ENCODE data around the gene SMIM35. TPM values are rescaled to one million over a fixed set of nuclear protein-coding genes. Genes with fewer than 3 reads are reported as not detected.

SMIM35 gene
- not detected for total RNA-seq

DNA sequence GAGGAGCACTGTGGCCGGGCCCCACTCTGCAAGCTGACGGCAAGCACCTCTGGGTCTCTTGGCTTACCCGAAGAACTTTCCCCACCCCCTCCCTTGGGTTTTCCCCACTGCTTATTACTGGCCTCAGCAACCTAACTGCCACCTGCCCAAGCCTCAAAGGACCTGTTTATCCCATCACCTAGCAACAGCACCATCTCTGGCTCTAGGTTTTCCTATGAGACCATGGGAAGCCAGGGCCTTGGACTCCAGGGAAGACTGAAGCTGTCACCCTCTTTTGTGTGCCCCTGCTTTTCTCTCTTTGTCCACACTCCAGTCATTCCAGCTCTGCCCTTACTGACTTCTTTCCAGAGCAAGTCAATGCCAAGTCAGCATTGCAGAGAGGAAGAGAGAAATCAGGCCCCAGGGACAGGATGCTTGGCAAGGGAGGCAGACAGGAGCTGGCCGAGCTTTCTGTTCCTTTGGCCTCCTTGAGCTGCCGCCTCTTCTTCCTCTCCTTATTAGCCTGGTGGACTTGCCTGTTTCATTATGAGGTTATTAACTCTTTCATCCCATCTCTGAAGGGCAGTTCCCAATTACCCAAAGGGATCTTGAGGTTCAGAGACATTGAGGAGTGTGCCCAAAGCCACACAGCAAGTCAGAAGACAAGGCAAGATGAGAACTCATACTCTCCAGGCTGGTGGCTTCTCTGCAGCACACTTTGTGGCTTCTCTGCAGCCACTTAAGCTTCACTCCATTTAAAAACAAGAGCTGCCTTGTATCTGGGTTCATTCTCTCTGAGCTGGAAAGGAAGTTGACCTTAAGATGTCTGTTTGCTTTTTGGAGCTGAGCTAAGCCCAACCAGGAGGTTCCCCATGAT is at the start of gene SMIM35:
Gene SMIM35, minus strand, starts transcription at position 51 of the 856 bp plus-strand sequence. CDS start 206 bp downstream, outside the sequence.
- H3K27me3 ChIP-seq (ENCODE audit: control insufficient read depth in 3 of 3, insufficient read depth in 3 of 3, low read length in 3 of 3) = no peaks in the 10 kb centered on the region
- H3K9ac ChIP-seq (ENCODE audit: low read depth in 1 of 3, low read length in 3 of 3) = no peak within 1 kb of the TSS
- peaks cover 0 to 7% (median 0%) of the 10 kb centered on the region in 3 donors for H3K9me3 ChIP-seq (ENCODE audit: control insufficient read depth in 3 of 3, low read length in 3 of 3)
- H3K4me1 ChIP-seq (ENCODE audit: control insufficient read depth in 3 of 3, insufficient read depth in 3 of 3, low read length in 3 of 3) = peaks cover 17 to 29% (median 21%) of the 10 kb centered on the region in 3 donors
- H3K4me3 ChIP-seq (ENCODE audit: low read length in 3 of 3) = no peak within 1 kb of the TSS
- no peak within 1 kb of the TSS for H3K27ac ChIP-seq (ENCODE audit: low read depth, low read length)
- H3K36me3 ChIP-seq (ENCODE audit: control insufficient read depth in 3 of 3, insufficient read depth in 3 of 3, low read length in 3 of 3) = no peaks in the 10 kb centered on the region

DNA sequence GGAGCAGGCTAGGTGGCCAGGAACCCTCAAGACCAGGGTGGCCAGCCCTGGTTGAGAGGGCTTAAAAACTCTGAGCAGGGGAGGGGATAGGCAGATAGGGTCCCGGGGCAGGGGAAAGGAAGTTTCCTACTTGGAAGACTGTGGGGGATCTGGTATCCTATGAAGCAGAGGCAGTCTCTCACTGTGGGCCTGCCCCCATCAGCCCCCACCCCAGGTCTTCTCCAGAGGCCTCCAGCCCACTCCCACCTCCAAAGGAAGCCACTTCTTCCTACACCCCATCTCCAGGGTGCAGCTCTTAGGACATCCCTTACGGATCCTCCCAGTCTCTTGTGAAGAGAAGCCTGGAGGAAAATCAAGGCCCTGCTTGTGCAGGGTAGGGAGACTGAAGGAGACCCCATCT is 49.6 kb upstream of the SMIM35 start:
- Histone ChIP-seq H3K9me3 (ENCODE audit: control insufficient read depth in 3 of 3, low read length in 3 of 3) (no peaks in the 10 kb centered on the region), H3K4me3 (ENCODE audit: low read length in 3 of 3) (no peak overlapping the region), H3K27ac (ENCODE audit: low read depth, low read length) (no peak overlapping the region), H3K36me3 (ENCODE audit: control insufficient read depth in 3 of 3, insufficient read depth in 3 of 3, low read length in 3 of 3) (no peaks in the 10 kb centered on the region), H3K4me1 (ENCODE audit: control insufficient read depth in 3 of 3, insufficient read depth in 3 of 3, low read length in 3 of 3) (no peaks in the 10 kb centered on the region), H3K27me3 (ENCODE audit: control insufficient read depth in 3 of 3, insufficient read depth in 3 of 3, low read length in 3 of 3) (peaks cover 0 to 10% (median 3%) of the 10 kb centered on the region in 3 donors), H3K9ac (ENCODE audit: low read depth in 1 of 3, low read length in 3 of 3) (no peak overlapping the region)

DNA sequence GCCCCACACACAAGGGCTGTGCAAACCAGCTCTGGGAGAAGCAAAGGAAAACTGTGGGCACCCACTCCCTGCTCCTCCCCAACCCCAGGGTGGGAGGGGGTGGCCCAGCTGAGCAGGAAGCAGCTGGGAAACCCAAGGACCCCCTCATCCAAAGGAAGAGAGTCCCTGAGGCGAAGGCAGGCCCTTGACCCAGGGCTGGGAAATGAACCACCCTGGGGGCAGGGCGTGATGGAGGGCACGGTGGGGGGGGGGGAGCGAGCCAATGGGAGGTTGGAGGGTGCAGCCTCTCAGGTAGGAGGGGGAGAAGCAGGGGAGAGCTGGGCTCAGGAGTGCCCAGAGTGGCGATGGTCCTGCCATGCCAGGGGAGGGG is 49.0 kb upstream of the SMIM35 start:
- H3K36me3 ChIP-seq (ENCODE audit: control insufficient read depth in 3 of 3, insufficient read depth in 3 of 3, low read length in 3 of 3) = no peaks in the 10 kb centered on the region
- peaks cover 0 to 10% (median 0%) of the 10 kb centered on the region in 3 donors for H3K27me3 ChIP-seq (ENCODE audit: control insufficient read depth in 3 of 3, insufficient read depth in 3 of 3, low read length in 3 of 3)
- H3K4me3 ChIP-seq (ENCODE audit: low read length in 3 of 3) = no peak overlapping the region
- peaks cover 0 to 2% (median 0%) of the 10 kb centered on the region in 3 donors for H3K4me1 ChIP-seq (ENCODE audit: control insufficient read depth in 3 of 3, insufficient read depth in 3 of 3, low read length in 3 of 3)
- no peak overlapping the region for H3K9ac ChIP-seq (ENCODE audit: low read depth in 1 of 3, low read length in 3 of 3)
- H3K9me3 ChIP-seq (ENCODE audit: control insufficient read depth in 3 of 3, low read length in 3 of 3) = no peaks in the 10 kb centered on the region
- no peak overlapping the region for H3K27ac ChIP-seq (ENCODE audit: low read depth, low read length)

DNA sequence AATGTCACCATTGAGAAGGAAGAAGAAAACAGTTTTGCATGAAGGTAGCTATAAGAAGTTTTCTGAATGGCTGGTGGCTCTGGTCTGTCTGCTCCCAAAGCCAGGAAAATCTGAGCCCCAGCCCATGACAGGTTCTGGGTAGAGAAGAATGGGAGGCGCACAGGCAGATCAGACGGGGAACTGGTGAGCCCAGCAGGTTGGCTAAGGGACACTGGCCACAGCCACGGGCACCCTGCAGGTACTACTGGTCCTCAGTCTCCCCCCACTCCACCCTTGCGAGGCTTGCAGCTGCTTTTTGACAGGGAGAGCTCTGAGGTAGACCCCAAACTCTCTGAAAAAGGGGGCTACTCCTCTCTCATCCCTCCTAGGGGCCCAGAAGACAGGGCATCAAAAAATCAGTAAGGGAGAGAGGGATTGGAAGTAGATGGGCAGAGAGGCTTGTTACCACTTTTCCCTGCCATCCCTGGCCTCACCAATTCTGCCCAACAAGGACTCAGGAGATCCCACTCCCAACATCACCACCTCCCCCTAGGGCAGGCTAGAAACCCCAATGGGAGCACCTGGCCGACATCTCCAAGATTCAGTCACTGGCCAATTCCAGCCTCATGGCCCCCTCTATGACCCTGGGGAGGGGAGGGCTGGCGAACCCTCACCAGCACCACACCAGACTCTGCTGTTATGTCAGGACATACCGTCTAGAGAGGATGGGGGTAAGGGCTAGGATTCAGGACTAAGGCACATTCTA is 48.5 kb upstream of the SMIM35 start:
- Histone ChIP-seq H3K4me3 (ENCODE audit: low read length in 3 of 3) (no peak overlapping the region), H3K27me3 (ENCODE audit: control insufficient read depth in 3 of 3, insufficient read depth in 3 of 3, low read length in 3 of 3) (peaks cover 0 to 9% (median 0%) of the 10 kb centered on the region in 3 donors), H3K36me3 (ENCODE audit: control insufficient read depth in 3 of 3, insufficient read depth in 3 of 3, low read length in 3 of 3) (no peaks in the 10 kb centered on the region), H3K27ac (ENCODE audit: low read depth, low read length) (no peak overlapping the region), H3K9me3 (ENCODE audit: control insufficient read depth in 3 of 3, low read length in 3 of 3) (no peaks in the 10 kb centered on the region), H3K9ac (ENCODE audit: low read depth in 1 of 3, low read length in 3 of 3) (no peak overlapping the region), H3K4me1 (ENCODE audit: control insufficient read depth in 3 of 3, insufficient read depth in 3 of 3, low read length in 3 of 3) (peaks cover 0 to 4% (median 0%) of the 10 kb centered on the region in 3 donors)

DNA sequence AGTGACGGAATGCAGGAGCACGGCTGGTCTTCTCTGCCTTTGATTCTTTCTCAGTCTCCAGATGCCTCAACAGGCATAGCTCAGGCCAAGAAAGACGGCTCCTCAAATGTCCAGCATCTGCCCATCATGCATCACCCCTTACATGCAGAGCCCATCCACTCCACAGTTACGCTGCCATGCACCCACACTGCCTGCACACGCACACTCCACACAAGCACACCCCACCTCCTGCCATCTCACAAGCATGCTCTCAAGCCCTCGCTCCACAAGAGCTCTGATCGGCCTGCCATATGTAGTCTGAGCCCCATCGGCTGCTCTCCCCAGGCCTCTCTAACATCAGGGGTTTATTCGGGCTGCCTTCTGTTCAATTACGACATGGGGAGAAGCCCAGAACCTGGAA is 47.1 kb upstream of the SMIM35 start:
- no peaks in the 10 kb centered on the region for H3K36me3 ChIP-seq (ENCODE audit: control insufficient read depth in 3 of 3, insufficient read depth in 3 of 3, low read length in 3 of 3)
- peaks cover 0 to 10% (median 5%) of the 10 kb centered on the region in 3 donors for H3K4me1 ChIP-seq (ENCODE audit: control insufficient read depth in 3 of 3, insufficient read depth in 3 of 3, low read length in 3 of 3)
- peaks cover 0 to 4% (median 0%) of the 10 kb centered on the region in 3 donors for H3K27me3 ChIP-seq (ENCODE audit: control insufficient read depth in 3 of 3, insufficient read depth in 3 of 3, low read length in 3 of 3)
- no peaks in the 10 kb centered on the region for H3K9me3 ChIP-seq (ENCODE audit: control insufficient read depth in 3 of 3, low read length in 3 of 3)
- no peak overlapping the region for H3K27ac ChIP-seq (ENCODE audit: low read depth, low read length)
- no peak overlapping the region for H3K9ac ChIP-seq (ENCODE audit: low read depth in 1 of 3, low read length in 3 of 3)
- no peak overlapping the region for H3K4me3 ChIP-seq (ENCODE audit: low read length in 3 of 3)

DNA sequence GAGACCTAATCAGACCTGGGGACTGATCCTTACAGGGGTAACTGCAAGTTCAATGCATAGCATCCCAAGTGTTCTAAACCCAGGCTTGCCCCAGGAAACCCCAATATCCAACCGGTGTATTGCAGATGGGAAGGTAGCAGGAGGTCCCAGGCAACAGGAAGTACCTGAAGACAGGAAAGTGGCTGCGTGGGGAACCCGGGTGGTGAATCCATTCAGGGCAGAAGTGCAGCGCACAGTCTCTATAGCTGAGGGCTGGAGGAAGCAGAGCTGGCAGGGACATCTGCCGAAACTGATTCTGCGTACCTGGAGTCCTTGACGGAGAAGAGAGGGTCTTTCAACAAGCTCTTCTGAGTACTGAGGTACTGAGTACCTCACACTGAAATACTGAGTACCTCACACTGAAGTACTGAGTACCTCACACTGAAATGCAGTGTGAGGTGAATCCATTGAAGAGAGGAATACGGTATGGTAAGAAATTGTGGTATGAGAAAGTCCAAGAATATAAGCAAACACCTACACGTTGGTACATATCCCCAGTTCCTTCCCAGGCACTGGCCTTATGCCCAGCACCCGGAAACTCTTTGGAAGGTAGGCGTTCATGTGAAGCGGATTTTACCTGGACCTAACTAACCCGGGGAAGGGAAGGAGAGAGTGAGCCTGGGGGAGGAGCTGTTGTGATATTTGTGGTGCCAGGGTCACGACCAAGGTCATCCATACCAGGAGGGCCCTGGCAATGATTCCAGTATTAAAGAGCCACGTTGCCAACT is 45.8 kb upstream of the SMIM35 start:
- H3K27me3 ChIP-seq (ENCODE audit: control insufficient read depth in 3 of 3, insufficient read depth in 3 of 3, low read length in 3 of 3) = peaks cover 0 to under 1% (median 0%) of the 10 kb centered on the region in 3 donors
- no peak overlapping the region for H3K4me3 ChIP-seq (ENCODE audit: low read length in 3 of 3)
- no peaks in the 10 kb centered on the region for H3K36me3 ChIP-seq (ENCODE audit: control insufficient read depth in 3 of 3, insufficient read depth in 3 of 3, low read length in 3 of 3)
- peaks cover 0 to 10% (median 9%) of the 10 kb centered on the region in 3 donors for H3K4me1 ChIP-seq (ENCODE audit: control insufficient read depth in 3 of 3, insufficient read depth in 3 of 3, low read length in 3 of 3)
- H3K9ac ChIP-seq (ENCODE audit: low read depth in 1 of 3, low read length in 3 of 3) = no peak overlapping the region
- no peak overlapping the region for H3K27ac ChIP-seq (ENCODE audit: low read depth, low read length)
- H3K9me3 ChIP-seq (ENCODE audit: control insufficient read depth in 3 of 3, low read length in 3 of 3) = no peaks in the 10 kb centered on the region

DNA sequence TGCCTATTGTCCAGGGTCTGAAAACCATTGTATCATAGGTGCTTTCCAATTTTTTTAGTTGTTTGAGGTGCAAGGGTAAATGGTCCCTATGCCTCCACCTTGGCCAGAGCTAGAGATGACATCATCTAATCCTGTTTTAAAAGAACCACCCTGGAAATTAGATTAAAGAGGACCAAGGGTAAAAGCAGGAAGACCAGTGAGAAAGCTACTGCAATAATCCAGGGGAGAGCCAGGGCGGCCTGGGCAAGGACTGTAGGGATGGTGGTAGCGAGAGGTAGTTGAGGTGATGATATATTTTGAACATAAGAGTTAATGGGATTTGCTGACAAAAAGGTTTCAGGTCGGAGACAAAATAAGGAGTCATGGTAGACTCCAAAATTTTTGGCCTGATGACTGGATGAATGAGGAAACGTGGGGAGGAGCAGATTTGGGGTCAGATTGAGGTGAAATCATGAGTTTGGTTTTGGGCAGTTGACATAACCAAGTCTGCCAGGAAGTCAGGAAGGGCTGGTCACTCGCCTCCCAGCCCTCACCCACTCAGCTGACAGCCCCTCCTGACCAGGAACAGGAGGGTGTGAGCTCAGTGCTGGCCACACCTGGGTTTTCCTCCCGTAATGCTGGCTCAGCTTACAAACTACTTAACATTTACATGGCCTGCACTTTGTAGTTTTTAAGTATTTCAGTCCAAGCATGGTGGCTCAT is 42.9 kb upstream of the SMIM35 start:
- Histone ChIP-seq H3K9ac (ENCODE audit: low read depth in 1 of 3, low read length in 3 of 3) (no peak overlapping the region), H3K4me1 (ENCODE audit: control insufficient read depth in 3 of 3, insufficient read depth in 3 of 3, low read length in 3 of 3) (peaks cover 0 to 10% (median 9%) of the 10 kb centered on the region in 3 donors), H3K36me3 (ENCODE audit: control insufficient read depth in 3 of 3, insufficient read depth in 3 of 3, low read length in 3 of 3) (no peaks in the 10 kb centered on the region), H3K27me3 (ENCODE audit: control insufficient read depth in 3 of 3, insufficient read depth in 3 of 3, low read length in 3 of 3) (no peaks in the 10 kb centered on the region), H3K4me3 (ENCODE audit: low read length in 3 of 3) (no peak overlapping the region), H3K27ac (ENCODE audit: low read depth, low read length) (no peak overlapping the region), H3K9me3 (ENCODE audit: control insufficient read depth in 3 of 3, low read length in 3 of 3) (no peaks in the 10 kb centered on the region)

DNA sequence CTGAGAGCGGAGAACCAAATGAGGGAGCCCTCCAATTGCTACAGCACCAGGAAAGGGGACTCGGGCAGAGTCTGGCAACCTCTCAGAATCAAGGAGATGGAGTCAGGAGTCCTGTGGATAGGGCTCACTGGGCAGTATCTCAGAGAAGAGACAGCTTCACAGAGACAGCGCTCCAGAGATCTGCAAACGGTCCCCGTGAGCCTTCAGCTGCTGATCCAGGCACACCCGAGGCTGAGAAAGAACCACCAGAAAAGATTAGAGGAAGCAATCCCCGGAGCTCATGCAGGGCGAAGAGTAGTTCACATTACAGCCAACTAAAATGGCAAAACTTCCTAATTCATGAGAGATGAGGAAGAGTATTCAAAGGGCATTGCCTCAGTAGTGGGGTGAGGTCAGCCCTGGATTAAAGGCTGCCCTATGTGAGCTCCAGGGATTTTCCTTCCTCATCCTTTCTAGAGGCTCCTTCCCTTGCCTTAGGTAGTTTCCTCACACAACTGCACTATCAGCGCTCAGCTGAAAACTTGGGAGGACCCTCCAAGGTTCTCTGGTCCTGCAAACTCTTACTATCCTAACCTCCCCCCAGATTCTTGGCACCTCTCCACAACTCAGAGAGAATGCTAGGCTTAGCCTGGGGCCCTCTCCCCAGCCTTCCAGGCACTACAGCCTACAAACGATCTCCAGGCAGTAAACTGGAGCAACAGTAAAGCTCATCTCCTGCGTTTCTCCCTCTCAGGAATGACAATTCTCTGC is 42.1 kb upstream of the SMIM35 start:
- no peak overlapping the region for H3K4me3 ChIP-seq (ENCODE audit: low read length in 3 of 3)
- no peaks in the 10 kb centered on the region for H3K9me3 ChIP-seq (ENCODE audit: control insufficient read depth in 3 of 3, low read length in 3 of 3)
- H3K36me3 ChIP-seq (ENCODE audit: control insufficient read depth in 3 of 3, insufficient read depth in 3 of 3, low read length in 3 of 3) = no peaks in the 10 kb centered on the region
- no peak overlapping the region for H3K9ac ChIP-seq (ENCODE audit: low read depth in 1 of 3, low read length in 3 of 3)
- H3K27ac ChIP-seq (ENCODE audit: low read depth, low read length) = no peak overlapping the region
- H3K27me3 ChIP-seq (ENCODE audit: control insufficient read depth in 3 of 3, insufficient read depth in 3 of 3, low read length in 3 of 3) = no peaks in the 10 kb centered on the region
- peaks cover 0 to 10% (median 9%) of the 10 kb centered on the region in 3 donors for H3K4me1 ChIP-seq (ENCODE audit: control insufficient read depth in 3 of 3, insufficient read depth in 3 of 3, low read length in 3 of 3)

DNA sequence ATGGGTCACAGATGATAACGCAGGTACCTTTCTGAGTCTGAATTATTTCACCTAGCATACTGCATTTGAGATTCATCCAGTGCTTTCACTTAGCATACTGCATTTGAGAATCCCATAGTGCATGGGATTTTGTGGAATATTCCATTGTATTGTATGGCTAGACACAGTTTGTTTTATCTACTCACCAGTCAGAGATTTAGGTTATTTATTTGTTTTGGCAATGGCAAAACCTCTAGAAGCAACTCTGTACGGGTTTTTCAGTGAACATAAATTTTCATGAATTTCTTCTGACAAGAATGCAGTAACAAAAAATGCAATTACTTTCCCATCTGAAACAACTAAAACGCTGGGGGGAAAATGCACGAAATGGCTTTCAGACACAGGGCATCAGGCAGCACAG is 41.5 kb upstream of the SMIM35 start:
- Histone ChIP-seq H3K27me3 (ENCODE audit: control insufficient read depth in 3 of 3, insufficient read depth in 3 of 3, low read length in 3 of 3) (no peaks in the 10 kb centered on the region), H3K36me3 (ENCODE audit: control insufficient read depth in 3 of 3, insufficient read depth in 3 of 3, low read length in 3 of 3) (no peaks in the 10 kb centered on the region)

More for the DNA sequence above, 41.5 kb upstream of the SMIM35 start:
- Histone ChIP-seq H3K4me1 (ENCODE audit: control insufficient read depth in 3 of 3, insufficient read depth in 3 of 3, low read length in 3 of 3) (peaks cover 0 to 10% (median 9%) of the 10 kb centered on the region in 3 donors), H3K9me3 (ENCODE audit: control insufficient read depth in 3 of 3, low read length in 3 of 3) (no peaks in the 10 kb centered on the region), H3K27ac (ENCODE audit: low read depth, low read length) (no peak overlapping the region), H3K4me3 (ENCODE audit: low read length in 3 of 3) (no peak overlapping the region), H3K9ac (ENCODE audit: low read depth in 1 of 3, low read length in 3 of 3) (no peak overlapping the region)
